SU-DHL-6 (cell line): ENCODE results near the gene NXPE1.

Experiments used
- H2AFZ ChIP-seq: fragments of 200-600 bp; sonication (generic); 2 replicates; pipeline ENCODE4 v1.6.1; 2014; ENCODE audit warnings: low read depth, mild to moderate bottlenecking, moderate library complexity, mixed read lengths, antibody characterized with exemption, low read length; ENCODE audit not compliant: severe bottlenecking
- H3F3A ChIP-seq: fragments of 200-600 bp; shearing (Covaris generic); 2 replicates; pipeline ENCODE4 v1.6.0; 2016; ENCODE audit warnings: antibody characterized with exemption, mild to moderate bottlenecking; ENCODE audit not compliant: insufficient read depth
- H3K27ac ChIP-seq: fragments of 200-600 bp; sonication (generic); 2 replicates; pipeline ENCODE4 v1.5.1; 2016; ENCODE audit warnings: low read depth, mild to moderate bottlenecking, low read length, moderate library complexity, mixed read lengths
- H3K27me3 ChIP-seq: fragments of 200-600 bp; sonication (generic), shearing (Covaris generic); 2 replicates; pipeline ENCODE4 v1.6.0; 2014; ENCODE audit warnings: mild to moderate bottlenecking, low read length
- H3K36me3 ChIP-seq: fragments of 200-600 bp; sonication (generic); 2 replicates; pipeline ENCODE4 v1.6.1; 2014; ENCODE audit warnings: mild to moderate bottlenecking, low read length, mixed read lengths
- H3K4me2 ChIP-seq: fragments of 300-600, 200-600 bp; shearing (Covaris generic), sonication (generic); 2 replicates; pipeline ENCODE4 v1.6.0; 2014; ENCODE audit warnings: low read length, low read depth, mild to moderate bottlenecking; ENCODE audit not compliant: poor library complexity, severe bottlenecking
- H3K4me3 ChIP-seq: fragments of 200-600 bp; sonication (generic); 2 replicates; pipeline ENCODE4 v1.5.1; 2014; ENCODE audit warnings: antibody characterized with exemption, low read length, mild to moderate bottlenecking, mixed read lengths; ENCODE audit not compliant: insufficient read depth, poor library complexity, severe bottlenecking
- H3K79me2 ChIP-seq: fragments of 200-600 bp; sonication (generic); 2 replicates; pipeline ENCODE4 v1.6.1; 2014; ENCODE audit warnings: mild to moderate bottlenecking, low read length, moderate library complexity; ENCODE audit not compliant: insufficient read depth
- H3K9ac ChIP-seq: fragments of 200-600 bp; sonication (generic); 2 replicates; pipeline ENCODE4 v1.7.0; 2014; ENCODE audit warnings: mild to moderate bottlenecking, low read length
- H3K9me2 ChIP-seq: fragments of 200-600 bp; sonication (generic); replicated peaks from 2 replicates; pipeline ENCODE4 v1.6.1; 2014; ENCODE audit warnings: low read length; ENCODE audit not compliant: insufficient read depth
- H3K9me3 ChIP-seq: fragments of 200-600 bp; sonication (generic); 2 replicates; pipeline ENCODE4 v1.6.1; 2014; ENCODE audit warnings: low read length, mixed read lengths; ENCODE audit not compliant: insufficient read depth
- H4K20me1 ChIP-seq: fragments of 200-600 bp; sonication (generic); 2 replicates; pipeline ENCODE4 v1.6.1; 2014; ENCODE audit warnings: low read depth, mild to moderate bottlenecking, antibody characterized with exemption, low read length, moderate library complexity, mixed read lengths
- CTCF ChIP-seq: fragments of 200-600 bp; sonication (generic); IDR thresholded peaks from one replicate; pipeline ENCODE4 v1.5.1; 2017; ENCODE audit warnings: antibody characterized with exemption, mild to moderate bottlenecking, low read length, moderate library complexity; ENCODE audit not compliant: insufficient read depth, poor library complexity, severe bottlenecking
- EZH2phosphoT487 ChIP-seq: fragments of 200-600 bp; sonication (generic), shearing (Covaris generic); conservative IDR thresholded peaks from 2 replicates; pipeline ENCODE4 v1.6.1; 2018; ENCODE audit warnings: mild to moderate bottlenecking, antibody characterized with exemption, low read length, moderate library complexity, mixed read lengths

Gene NXPE1

GRCh38 chr11:114606003-114606801 is 46.5 kb upstream of the NXPE1 start:
- H3K27ac ChIP-seq = no peak overlapping the region
- H3K4me3 ChIP-seq = no peak overlapping the region
- no peaks in the 10 kb centered on the region for H3F3A ChIP-seq
- no peak overlapping the region for H3K9ac ChIP-seq
- H3K79me2 ChIP-seq = no peaks in the 10 kb centered on the region
- H3K27me3 ChIP-seq = no peaks in the 10 kb centered on the region
- TF ChIP-seq EZH2phosphoT487 (no peak), CTCF (no peak)
- H3K9me3 ChIP-seq = peaks cover 14% of the 10 kb centered on the region; the same call in 1 of the 2 replicates
- no peak overlapping the region for H2AFZ ChIP-seq
- no peak overlapping the region for H3K4me2 ChIP-seq
- H4K20me1 ChIP-seq = no peaks in the 10 kb centered on the region
- H3K9me2 ChIP-seq = no peaks in the 10 kb centered on the region
- no peaks in the 10 kb centered on the region for H3K36me3 ChIP-seq

GRCh38 chr11:114605370-114605769 is 45.7 kb upstream of the NXPE1 start:
- peaks cover 6% of the 10 kb centered on the region; the same call in 1 of the 2 replicates for H3K9me3 ChIP-seq
- H3K27ac ChIP-seq = no peak overlapping the region

GRCh38 chr11:114604886-114605285 is 45.2 kb upstream of the NXPE1 start:
- Histone ChIP-seq H3K9me3 (peaks cover 1% of the 10 kb centered on the region; the same call in 1 of the 2 replicates), H3K27ac (no peak overlapping the region), H2AFZ (no peak overlapping the region), H3F3A (no peaks in the 10 kb centered on the region), H3K9ac (no peak overlapping the region), H3K9me2 (no peaks in the 10 kb centered on the region), H3K79me2 (no peaks in the 10 kb centered on the region), H3K4me2 (no peak overlapping the region), H3K27me3 (no peaks in the 10 kb centered on the region), H4K20me1 (no peaks in the 10 kb centered on the region), H3K4me3 (no peak overlapping the region), H3K36me3 (no peaks in the 10 kb centered on the region)
- TF ChIP-seq CTCF = no peak
- no peak for TF ChIP-seq EZH2phosphoT487

More at GRCh38 chr11:114605370-114605769, 45.7 kb upstream of the NXPE1 start:
- Histone ChIP-seq H3F3A (no peaks in the 10 kb centered on the region), H3K27me3 (no peaks in the 10 kb centered on the region), H2AFZ (no peak overlapping the region), H3K36me3 (no peaks in the 10 kb centered on the region), H4K20me1 (no peaks in the 10 kb centered on the region), H3K79me2 (no peaks in the 10 kb centered on the region), H3K4me3 (no peak overlapping the region), H3K9ac (no peak overlapping the region), H3K9me2 (no peaks in the 10 kb centered on the region), H3K4me2 (no peak overlapping the region)
- TF ChIP-seq EZH2phosphoT487 (no peak), CTCF (no peak)
